Stimulated activated CD4-positive, alpha-beta T cell treated with anti-CD3 and anti-CD28 coated beads, Interleukin-1b, Interleukin-23, amount 100 ng/mL, for 48 hours (primary cell): ENCODE results near the gene MCOLN2.
"Not testable (repeated sequence)": the region's sequence is repeated elsewhere in the genome, so short reads cannot be mapped to it uniquely, and the experiment has no call there.

Source experiments
- DNase-seq: peaks from one replicate; pipeline ENCODE4 v3.0.0-alpha.2; 2020

The MCOLN2 gene

DNA sequence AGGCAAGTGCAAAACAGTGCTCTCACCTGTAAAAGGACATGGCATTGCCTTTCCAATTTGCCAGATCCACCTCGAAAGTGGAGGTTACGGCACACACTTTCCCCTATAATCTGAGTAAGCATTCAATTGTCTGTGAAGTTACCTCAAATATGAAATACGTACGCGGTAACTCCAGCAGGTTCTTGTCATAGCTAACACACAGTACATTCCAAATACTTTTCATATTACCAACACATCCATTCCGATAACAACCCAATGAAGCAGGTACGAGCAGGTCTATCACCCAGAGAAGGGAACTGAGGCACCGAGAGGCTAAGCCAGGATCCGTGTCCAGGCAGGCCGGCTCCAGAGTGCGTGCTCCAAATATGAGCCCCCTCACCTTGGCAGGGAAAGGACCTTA is 57.2 kb downstream of the MCOLN2 start:
- DNase-seq = no peak

DNA sequence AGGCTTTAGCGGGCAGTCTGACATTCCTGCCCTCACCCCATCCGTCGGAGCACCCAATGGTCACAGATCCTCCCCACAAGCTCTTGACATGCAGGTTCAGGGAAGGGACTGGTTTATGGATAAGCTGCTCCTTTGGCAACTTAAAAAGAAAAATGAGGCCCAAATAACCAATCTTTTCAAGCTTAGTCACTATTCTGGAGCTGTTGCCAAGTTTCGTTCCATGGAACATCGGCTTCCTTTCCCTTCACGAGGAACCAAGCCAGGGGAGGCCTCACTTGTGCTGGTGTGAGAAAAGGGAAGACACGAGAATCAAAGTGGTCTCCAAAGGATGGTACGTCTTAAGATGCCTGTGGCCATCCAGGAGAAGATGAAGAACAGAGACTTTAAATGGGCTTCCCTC is 57.8 kb downstream of the MCOLN2 start:
- no peak for DNase-seq

DNA sequence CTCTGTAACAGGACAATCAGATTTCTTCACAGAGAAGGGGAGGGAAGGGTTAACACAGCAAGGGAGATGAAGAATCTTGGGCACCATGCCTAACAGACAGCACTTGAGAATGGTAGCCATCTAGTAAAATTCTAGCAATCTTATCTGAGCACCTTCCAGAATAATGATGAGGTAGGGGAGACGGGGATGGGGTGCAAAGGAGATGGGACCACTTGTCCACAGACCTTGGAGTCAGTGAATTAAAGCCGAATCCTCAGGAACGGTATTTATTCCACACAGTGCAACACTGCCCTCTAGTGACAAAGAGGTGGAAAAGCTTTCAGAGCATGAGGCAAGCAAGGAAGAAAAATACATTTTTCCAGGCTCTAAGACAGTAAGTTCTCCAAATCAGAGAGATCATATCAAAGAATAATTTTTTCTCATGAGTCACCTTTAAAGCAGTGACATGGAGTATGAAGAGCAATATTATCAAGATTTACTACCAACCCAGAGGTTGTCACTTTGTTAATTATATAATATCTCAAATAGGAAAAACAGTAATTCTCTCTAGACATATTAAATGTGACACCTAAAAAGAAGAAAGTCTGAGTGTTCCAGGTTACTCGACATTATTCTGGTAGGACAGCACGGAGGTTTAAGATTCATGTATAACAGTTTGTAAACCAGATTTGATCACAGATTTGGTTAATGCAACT is 60.6 kb downstream of the MCOLN2 start:
- no peak for DNase-seq

DNA sequence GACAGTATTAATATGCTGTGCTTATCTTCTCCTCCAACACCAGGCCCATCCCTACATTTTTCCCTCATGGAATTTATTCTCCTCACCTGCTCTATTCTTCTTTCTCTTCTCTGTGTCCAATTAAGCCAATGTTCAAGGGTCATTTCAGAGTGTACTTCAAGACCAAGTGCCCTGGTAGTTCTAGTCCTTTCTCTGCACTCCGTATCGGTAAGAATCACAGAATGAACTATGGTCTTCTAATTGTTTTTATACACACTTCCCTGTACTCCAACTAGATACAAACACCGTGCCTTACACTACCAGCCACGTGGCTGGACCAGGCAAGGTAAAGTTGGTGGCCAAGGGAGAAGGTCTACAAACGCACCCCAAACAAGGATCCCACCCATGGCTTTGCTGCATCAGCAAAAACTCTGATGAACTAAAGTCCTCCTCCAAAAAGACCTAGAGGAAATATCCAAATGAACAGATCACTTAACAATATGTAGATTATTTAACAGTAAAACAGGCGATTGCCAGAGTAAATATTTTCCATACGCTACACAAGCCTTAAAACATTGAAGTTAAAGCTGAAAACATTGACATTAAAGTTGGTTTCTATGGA is 63.8 kb downstream of the MCOLN2 start:
- DNase-seq = no peak

DNA sequence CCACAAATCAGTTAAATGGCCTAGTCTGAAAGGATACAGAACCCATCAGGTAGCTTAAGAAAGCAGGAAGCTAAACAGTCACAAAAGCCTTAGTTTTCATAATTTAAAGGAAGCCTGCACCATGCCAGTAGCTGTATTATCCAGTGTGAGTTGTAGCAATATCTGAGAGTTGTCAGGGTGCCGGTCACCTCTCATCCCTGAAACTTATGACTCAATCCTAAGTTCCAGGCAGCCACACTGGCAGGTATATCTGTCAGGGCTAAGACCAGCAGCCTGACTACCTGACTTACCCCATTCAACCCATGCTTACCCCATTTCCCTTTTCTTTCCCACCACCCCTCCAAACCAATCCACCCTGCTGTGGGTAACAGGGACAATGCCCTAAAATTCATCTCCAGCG is 66.1 kb downstream of the MCOLN2 start:
- no peak for DNase-seq

DNA sequence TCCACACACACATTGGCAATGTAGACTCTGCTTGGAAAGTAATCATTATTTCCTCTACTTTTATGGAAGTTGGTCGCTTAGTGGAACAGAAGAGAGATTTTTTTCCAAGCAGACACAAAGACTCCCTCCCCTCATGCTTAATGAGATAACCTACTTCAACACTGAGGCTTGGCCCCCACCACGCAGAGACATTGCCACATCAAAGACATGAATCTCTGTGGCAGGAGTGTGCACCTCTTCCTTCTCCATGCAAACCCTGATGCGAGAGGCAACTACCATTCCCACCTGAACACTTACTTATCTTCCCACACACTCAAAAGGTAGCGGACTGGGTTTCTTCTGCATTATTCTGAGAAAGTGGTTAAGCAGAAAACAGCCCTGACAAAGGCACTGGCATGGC is 66.6 kb downstream of the MCOLN2 start:
- no peak for DNase-seq

DNA sequence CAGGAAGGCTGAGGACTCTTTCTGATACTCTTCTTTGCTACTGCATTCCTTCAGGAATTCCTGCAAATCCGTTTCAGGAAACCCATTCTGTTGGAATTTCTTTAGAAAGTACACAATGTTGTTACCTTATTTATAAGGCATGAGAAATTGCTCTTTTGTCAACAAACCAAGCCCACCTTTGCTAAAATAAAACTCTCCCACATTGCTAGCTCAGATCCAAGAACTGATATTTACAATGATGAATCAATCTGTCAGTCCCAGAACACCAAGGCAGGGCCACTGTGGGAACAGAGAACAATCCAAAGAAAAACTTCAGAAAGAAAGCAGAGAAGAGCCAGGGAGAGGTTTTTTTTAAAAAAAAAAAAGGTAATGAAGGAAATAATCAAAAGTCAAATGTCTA is 67.3 kb downstream of the MCOLN2 start:
- DNase-seq = no peak

DNA sequence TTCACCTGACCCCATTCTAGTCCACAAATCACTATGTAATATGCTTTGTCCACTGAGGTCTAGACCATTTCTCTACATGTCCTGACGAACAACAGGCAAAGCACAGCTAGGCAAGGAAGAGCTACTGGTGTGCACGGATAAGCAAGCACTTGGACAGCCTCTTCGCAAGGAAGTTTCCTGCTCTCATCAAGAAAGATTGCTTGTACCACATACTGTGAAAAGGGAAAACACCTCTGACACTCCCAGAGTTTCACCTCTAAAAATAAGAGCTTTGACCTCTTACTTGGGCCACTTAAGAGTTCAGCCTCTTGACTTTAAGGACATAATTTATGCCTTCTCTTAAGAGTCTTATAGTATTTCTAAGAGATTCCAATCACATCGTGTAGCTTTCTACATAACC is 67.9 kb downstream of the MCOLN2 start:
- no peak for DNase-seq

DNA sequence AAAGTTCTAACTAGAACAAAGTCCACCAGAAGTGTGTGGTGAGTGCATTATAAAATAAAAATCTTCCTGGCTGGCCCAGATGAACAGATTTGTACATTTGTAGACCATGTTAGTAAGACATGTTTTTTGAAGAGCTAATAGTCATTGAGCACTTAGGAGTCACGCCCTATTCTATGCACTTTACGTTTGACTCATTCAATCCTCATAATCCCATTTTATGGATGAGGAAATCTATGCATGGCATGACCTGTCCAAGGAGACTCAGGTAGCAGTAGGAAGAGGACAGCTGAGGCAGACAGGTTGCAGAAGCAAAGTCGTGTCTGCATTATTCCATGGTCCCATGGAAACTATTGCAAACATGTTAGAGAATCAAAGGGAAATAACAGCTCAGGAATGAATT is 73.6 kb downstream of the MCOLN2 start:
- no peak for DNase-seq

DNA sequence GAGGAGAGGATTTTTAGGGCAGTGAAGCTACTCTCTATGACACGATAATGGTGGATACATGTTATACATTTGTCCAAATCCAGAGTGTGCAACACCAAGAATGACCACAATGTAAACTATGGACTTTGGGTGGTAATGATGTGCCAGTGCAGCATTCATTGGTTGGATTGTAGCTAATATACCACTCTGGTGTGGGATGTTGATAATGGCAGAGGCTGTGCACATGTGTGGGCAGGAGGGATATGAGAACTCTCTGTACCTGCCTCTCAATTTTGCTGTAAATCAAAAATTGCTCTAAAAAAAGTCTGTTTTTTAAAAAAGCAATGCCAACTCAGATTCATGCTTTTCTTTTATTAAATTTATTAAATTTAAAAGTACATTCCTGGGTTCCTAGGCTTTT is 76.8 kb downstream of the MCOLN2 start:
- DNase-seq = no peak

DNA sequence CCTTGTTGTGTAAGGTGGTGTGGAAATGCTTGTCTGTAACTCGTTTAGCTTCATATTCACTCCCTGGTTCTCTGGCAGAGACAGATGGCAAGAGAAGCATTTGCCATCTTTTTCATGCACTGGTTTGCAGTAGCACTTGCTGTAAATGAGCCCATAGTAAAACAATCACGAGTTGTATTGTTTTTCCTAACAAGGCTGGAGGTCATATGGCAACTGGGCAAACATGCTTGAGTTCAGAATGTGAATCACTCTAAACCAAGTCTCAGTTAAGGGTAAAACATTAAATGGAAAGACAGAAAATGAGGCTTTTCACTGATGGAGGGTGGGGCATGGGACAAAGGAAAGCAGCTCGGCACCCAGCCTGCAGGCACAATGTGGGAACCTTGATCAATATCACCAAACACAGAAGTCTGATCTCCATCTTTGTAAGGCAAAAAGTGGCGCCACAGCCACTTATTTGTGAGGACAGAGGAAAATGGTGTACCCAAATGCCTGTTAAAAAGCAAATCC is 77.4 kb downstream of the MCOLN2 start:
- no peak for DNase-seq

DNA sequence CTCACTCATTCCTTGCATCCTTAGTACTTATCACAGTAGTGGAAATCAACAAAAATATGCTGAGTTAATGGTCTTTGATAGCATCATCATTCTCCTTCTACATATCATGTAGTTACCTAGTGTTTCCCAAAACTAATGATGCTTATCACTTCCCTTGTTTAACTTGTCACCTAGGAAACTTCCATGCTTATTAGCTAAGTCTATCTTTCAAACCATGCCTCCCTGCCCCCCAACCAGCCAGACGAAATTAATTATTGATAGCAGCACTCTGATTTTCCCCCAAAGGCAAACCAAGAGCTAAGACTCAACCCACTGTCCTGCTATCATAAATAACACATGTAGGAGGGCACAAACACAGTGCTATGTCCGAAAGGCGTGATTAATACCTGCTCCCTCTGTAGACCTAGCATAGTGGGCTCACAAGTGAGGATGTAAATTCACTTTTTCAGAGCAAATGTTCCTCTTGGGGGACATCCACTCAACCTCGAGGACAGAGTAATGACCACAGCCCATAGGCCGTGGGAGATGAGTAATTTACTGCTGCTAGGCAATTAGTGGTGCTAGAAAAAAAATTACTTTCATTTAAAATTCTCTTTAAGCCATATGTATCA is 78.1 kb downstream of the MCOLN2 start:
- DNase-seq = no peak

DNA sequence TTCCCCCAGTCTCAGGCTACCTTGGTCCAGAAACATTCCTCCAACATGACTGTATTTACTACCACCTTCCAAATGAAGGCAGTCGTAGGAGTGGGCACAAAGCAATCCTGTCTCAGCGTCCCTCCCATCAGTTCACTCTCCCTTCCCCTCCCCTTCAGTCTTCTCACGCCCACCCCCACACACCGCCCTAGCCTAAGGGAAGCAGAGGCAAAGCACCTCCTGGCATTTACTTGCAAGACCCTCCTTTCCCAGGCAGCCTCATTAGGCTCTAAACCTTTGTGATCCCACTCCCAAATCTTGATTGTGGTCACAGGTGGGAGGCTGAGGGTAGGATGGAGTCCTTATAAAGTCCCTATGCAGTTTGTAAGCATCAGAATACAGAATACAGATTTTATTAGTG is 80.0 kb downstream of the MCOLN2 start:
- DNase-seq = no peak

DNA sequence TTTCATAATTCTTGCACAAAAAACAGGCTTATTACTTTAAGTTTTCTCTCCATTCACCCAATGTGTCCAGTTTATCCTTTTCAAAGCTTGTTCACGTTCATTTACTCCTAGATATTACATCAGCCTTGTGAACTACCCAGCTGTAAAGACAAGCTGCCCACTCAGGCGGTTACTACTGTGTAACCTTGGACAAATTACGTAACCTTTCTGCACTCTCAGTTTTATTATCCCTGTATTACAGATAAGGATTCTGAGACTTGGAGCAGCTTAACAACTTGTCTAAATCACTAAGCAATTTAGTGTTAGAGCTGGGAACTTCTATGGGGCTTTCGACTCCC is 83.4 kb downstream of the MCOLN2 start:
- no peak for DNase-seq

DNA sequence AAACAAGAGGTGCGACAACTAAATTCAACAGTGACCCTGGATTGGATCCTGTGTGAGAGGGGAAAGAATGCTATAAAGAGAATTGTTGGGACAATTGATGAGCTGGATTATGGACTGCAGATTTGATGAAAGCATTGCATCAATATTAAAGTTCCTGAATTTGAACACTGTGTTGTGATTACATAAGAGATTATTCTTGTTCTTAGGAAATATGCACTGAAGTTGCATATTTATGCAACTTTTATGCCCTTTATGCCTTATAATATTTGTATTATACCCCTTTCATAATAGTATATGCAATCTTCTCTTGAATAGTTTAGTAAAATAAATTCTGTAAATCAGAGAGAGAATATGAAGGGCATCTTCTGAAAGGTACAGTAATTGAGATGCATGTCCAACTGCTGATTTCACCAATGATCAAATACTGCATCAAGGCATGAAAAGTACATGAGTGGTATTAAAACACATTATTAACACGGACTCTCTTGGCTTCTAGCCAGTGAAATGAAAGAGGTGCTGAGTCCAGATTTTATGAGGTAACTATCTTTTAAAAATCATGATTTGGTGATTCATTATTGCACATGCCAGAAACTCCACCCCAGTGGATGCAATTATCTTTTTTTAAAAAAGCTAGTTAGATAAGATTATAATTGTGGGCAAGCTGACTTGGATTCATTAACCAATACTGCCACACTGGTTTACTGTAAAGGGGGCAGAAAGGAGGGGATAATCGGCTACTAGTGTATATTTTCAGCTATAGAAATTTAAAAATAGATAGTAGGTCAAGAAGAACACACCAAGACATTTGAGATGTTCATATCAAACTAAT is 84.0 kb downstream of the MCOLN2 start:
- DNase-seq = no peak

DNA sequence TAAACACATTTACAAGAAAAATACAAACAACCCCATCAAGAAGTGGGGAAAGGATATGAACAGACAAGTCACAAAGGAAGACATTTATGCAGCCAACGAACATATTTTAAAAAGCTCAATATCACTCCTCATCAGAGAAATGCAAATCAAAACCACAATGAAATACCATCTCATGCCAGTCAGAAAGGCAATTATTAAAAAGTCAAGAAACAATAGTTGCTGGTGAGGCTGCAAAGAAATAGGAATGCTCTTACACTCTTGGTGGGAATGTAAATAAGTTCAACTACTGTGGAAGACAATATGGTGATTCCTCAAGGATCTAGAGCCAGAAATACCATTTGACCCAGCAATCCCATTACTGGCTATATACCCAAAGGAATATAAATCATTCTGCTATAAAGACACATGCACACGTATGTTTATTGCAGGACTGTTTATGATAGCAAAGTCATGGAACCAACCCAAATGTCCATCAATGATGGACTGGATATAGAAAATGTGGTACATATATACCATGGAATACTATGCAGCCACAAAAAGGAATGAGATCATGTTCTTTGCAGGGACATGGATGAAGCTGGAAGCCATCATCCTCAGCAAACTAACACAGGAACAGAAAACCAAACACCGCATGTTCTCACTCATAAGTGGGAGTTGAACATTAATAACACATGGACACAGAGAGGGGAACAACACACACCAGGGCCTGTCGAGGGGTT is 88.0 kb downstream of the MCOLN2 start:
- not testable (repeated sequence) for DNase-seq

DNA sequence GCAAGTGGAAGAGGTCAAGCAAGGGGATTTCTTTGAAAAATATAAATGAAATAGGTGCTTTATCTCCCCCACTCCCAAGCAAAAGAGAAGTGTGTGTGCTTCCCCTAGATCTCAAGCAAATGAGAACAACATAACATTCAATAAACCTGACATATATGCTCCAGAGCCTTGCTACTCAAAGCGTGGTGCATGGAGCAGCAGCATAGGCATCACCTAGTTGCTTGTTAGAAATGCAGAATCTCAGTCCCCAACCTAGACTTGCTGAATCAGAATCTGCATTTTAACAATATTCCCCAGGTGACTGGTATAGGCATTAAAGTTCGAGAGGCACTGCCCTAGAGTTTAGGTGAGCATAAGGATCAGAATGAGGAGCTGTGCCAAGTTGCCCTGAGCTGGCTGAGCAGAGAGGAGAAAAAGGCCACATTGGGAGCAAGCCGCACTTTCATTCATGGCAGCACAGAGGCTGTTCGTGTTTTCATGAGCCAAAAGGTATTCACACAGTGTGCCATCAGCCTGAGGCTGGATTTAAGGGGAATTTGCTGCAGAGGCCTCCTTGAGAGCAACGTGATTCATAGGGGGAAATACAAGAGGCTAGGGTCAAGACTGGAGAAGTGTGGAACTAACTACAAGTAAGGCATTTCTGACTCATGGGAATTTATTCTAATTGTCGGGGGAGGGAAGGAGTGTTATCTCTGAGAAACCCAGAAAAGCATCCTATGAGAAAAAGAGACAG is 89.7 kb downstream of the MCOLN2 start:
- DNase-seq = no peak

DNA sequence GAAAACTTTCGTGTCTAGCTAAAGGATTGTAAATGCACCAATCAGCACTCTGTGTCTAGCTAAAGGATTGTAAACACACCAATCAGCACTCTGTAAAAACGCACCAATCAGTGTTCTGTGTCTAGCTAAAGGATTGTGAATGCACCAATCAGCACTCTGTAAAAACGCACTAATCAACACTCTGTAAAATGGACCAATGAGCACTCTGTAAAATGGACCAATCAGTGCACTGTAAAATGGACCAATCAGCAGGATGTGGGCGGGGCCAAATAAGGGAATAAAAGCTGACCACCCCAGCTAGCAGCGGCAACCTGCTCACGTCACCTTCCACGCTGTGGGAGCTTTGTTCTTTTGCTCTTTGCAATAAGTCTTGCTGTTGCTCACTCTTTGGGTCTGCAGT is 94.2 kb downstream of the MCOLN2 start:
- not testable (repeated sequence) for DNase-seq

DNA sequence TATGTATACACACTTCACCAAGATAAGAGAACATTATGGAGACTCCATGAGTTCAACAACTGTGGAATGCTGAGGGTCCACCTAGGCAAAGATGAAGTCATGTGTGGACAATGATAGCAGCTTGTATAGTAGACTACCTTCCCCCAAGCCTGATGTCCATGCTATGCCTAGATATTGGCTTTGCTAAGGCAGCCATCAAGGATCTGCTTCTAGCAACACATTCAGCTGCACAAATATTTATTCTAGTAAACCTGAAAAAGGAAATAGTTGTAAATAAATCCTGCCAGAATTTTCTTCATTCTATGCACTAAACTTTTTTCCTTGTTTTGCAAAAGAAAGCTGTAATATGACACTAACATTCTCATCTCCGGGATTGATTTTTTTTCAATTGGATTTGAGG is 96.9 kb downstream of the MCOLN2 start:
- no peak for DNase-seq

DNA sequence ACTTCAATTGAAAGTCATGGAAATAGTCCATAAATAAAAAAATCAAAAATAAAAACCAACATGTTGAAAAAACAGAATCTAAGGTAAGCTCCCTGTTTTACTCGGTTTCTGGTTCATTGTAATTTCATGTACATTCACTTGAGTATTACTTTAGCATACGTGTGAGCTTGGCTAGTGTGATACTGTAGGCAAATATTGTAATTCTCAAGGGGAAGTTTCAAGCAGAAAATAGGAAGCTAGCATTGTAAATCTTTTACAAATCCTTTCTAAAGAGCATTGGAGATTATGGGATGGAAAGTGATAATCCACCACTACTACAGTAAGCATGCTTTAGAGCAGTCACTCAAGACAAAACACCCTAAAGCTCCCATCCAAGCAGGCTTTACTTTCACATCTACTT is 100.6 kb downstream of the MCOLN2 start:
- DNase-seq = no peak

DNA sequence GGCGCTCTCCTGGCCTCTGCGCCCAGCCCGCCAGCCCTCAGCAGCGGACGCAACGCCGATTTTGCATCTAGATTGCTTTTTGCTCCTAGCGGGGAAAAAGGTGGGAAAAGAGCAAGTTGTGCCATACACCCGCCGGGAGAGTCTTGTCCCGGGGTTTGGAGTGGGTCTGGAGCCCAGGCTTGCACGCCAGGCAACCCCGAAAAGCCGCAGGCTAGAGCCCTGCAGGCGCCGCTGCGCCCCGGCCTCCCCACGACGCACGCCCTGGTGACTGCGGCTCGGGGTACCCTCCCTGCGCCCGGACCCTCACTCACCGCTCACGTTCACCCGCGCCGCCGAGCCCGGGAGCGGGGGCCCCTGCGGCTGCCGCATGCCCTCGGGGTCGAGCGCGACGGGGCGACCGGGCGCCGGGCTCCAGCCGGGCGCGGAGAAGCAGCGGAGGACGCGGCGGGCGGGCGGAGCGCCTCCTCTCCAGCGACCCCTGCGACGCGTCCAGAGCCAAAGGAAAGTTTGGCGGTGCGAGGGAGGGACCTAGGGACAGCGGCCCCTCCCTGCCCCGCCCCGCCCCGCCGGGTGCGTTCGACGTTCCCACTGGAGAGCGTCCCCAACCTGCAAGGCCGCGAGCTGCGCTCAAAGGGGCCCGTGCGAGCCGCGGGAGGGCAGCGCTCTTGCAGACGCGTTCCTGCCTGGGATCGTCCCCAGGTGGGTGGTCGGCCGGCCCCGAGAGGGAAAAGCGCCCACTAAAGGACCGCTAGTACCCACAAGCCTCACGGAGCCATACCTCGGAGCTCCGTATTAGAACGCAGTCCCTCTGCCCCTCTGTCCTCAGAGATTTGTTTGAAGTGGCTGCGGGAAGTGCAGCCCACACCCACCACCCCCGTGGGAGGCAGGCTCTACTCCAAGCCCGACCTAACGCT is 104.0 kb downstream of the MCOLN2 start, which contains the start of gene LPAR3:
LPAR3 (minus strand) TSS at position 502 of the 914 bp plus-strand sequence. CDS start 27,086 bp downstream, outside the sequence.
- DNase-seq = peak; percentile 5
